ENCODE results near the gene SLC35A4.

DNA sequence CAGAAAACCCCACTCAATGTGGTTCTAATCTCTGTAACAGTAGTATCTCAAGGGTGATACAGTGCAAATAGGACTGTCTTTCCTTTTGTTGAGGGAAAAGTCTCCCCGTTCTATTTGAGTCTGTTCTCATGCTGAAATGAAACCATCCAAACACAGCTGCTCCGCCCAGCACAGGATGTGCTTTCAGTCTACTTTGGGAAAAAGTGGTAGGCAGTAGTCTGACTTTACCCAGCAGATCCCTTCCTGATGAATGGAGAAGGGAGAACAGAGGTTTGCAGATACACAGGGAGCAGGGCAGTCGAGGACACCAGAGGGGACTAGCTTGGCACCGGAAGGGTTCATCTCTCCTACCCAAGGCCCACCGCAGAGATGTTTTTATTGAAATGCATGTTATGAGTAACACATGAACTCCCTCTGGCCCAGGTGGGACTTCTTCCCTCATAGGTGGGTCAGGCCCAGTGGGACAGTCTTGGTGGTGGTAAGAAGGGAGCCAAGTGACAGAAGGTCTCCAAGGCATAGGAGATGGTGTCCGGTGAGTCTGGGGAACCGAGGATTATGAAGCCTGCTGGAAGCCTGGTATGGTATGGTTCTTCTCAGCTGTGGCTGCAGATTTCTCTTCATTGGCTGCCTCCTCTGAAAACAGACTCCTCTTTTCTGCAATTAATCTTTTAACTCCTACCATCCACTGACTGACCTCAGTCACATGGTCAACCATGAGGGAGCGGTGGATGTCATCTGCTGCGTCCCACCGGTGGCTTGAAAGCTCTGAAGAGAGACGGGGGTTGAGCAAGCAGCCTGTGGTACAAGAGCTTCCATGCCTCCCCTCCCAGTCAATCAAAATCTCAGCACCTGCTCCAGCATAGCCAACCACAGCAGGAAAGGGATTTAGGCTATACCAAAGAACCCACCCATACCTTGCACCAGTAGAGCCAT lies 14.2 kb upstream of the SLC35A4 start:
- TF ChIP-seq, protein P1, sequence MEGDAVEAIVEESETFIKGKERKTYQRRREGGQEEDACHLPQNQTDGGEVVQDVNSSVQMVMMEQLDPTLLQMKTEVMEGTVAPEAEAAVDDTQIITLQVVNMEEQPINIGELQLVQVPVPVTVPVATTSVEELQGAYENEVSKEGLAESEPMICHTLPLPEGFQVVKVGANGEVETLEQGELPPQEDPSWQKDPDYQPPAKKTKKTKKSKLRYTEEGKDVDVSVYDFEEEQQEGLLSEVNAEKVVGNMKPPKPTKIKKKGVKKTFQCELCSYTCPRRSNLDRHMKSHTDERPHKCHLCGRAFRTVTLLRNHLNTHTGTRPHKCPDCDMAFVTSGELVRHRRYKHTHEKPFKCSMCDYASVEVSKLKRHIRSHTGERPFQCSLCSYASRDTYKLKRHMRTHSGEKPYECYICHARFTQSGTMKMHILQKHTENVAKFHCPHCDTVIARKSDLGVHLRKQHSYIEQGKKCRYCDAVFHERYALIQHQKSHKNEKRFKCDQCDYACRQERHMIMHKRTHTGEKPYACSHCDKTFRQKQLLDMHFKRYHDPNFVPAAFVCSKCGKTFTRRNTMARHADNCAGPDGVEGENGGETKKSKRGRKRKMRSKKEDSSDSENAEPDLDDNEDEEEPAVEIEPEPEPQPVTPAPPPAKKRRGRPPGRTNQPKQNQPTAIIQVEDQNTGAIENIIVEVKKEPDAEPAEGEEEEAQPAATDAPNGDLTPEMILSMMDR (IDR thresholded peaks at IDR 0.05; ENCODE audit: insufficient read depth, low read length, poor library complexity, severe bottlenecking), result no peak
- TF ChIP-seq EZH2phosphoT487 (conservative IDR thresholded peaks at IDR 0.05; ENCODE audit: low read length), result no peak
